GM13976 (cell line): ENCODE measurements around the gene STYXL2.

Source experiments
- DNase-seq: peaks from one replicate; pipeline ENCODE4 v3.0.0; 2012; ENCODE audit warnings: low spot score
- in situ Hi-C: fragments of 300-500 bp; cut with MboI; formaldehyde crosslinking; loops from one replicate; pipeline ENCODE4 v1.12.0; 2022; ENCODE audit warnings: low sequenced_read_pairs, mixed read lengths, inconsistent platforms; ENCODE audit not compliant: unreplicated experiment
- TF ChIP-seq, protein P1 (sequence below): IDR thresholded peaks from 2 replicates; pipeline ENCODE4 v1.5.1; 2012; ENCODE audit warnings: borderline replicate concordance, mild to moderate bottlenecking; ENCODE audit not compliant: insufficient read depth; ENCODE audit errors: extremely low read depth, missing control alignments, control extremely low read depth

STYXL2 gene

DNA sequence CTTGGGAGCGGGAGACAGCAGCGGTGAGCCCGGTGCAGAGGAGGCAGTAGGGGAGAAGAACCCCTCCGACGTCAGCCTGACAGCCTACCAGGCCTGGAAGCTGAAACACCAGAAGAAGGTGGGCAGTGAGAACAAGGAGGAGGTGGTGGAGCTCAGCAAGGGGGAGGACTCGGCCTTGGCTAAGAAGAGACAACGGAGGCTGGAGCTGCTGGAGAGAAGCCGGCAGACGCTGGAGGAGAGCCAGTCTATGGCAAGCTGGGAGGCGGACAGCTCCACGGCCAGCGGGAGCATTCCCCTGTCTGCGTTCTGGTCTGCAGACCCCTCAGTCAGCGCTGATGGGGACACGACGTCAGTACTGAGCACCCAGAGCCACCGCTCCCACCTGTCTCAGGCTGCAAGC lies 32.9 kb downstream of the STYXL2 start:
- TF ChIP-seq, protein P1, sequence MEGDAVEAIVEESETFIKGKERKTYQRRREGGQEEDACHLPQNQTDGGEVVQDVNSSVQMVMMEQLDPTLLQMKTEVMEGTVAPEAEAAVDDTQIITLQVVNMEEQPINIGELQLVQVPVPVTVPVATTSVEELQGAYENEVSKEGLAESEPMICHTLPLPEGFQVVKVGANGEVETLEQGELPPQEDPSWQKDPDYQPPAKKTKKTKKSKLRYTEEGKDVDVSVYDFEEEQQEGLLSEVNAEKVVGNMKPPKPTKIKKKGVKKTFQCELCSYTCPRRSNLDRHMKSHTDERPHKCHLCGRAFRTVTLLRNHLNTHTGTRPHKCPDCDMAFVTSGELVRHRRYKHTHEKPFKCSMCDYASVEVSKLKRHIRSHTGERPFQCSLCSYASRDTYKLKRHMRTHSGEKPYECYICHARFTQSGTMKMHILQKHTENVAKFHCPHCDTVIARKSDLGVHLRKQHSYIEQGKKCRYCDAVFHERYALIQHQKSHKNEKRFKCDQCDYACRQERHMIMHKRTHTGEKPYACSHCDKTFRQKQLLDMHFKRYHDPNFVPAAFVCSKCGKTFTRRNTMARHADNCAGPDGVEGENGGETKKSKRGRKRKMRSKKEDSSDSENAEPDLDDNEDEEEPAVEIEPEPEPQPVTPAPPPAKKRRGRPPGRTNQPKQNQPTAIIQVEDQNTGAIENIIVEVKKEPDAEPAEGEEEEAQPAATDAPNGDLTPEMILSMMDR: no peak
- no peak for DNase-seq
- in situ Hi-C loops: loop anchor here (10.0 kb wide), 1 partner anchor 62 kb away; no protein-coding TSS in a partner anchor

DNA sequence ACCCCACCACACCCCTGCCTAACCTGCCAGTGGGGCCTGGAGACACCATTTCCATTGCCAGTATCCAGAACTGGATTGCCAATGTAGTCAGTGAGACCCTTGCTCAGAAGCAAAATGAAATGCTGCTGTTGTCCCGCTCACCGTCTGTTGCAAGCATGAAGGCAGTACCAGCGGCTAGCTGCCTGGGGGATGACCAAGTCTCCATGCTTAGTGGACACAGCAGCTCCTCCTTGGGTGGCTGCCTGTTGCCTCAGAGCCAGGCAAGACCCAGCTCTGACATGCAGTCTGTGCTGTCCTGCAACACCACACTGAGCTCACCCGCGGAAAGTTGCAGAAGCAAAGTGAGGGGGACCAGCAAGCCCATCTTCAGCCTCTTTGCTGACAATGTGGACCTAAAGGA lies 33.4 kb downstream of the STYXL2 start:
- TF ChIP-seq, protein P1: no peak
- no peak for DNase-seq
- in situ Hi-C loops: loop anchor here (10.0 kb wide), 1 partner anchor 62 kb away; no protein-coding TSS in a partner anchor

GRCh38 chr1:167127661-167128060 lies 33.8 kb downstream of the STYXL2 start:
- in situ Hi-C loops: loop anchor here (10.0 kb wide), 1 partner anchor 63 kb away; no protein-coding TSS in a partner anchor
- TF ChIP-seq, protein P1: no peak
- no peak for DNase-seq

DNA sequence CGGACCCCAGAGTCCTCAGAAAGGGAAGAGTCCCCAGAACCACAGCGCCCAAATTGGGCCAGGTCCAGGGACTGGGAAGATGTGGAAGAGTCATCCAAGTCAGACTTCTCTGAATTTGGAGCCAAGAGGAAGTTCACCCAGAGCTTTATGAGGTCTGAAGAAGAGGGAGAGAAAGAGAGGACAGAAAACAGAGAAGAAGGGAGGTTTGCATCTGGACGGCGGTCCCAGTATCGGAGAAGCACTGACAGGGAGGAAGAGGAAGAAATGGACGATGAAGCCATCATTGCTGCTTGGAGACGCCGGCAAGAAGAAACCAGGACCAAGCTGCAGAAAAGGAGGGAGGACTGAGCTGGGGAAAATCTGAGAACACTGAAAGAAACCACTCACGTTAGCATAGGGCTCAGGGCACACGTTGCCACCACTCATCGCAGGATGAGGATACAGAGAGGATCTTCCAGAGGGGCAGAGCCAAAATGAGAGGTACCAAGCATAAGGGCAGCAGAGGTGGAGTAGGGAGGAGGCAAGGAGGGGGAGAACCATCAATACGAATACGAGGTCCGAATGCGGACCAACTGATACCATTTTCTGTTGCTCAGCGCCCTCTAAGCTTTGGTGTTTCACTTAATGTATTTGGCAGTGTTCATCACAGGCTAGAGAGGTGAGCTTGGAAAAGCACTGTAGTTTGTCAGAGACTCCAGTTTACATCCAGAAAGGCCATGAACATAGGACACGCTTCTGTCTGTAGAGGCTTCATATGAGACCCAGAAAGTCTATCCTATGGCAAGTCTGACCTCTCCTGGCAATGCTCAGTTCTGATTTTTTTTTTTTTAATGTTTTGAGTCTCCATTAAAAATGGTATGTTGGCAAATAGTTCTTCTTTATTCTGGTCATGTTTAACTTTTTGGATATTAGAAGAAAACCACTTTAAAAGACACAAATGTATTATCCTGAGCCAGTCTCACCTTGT lies 34.7 kb downstream of the STYXL2 start:
- TF ChIP-seq, protein P1: no peak
- no peak for DNase-seq
- in situ Hi-C loops: loop anchor here (10.0 kb wide), 1 partner anchor 64 kb away; no protein-coding TSS in a partner anchor

DNA sequence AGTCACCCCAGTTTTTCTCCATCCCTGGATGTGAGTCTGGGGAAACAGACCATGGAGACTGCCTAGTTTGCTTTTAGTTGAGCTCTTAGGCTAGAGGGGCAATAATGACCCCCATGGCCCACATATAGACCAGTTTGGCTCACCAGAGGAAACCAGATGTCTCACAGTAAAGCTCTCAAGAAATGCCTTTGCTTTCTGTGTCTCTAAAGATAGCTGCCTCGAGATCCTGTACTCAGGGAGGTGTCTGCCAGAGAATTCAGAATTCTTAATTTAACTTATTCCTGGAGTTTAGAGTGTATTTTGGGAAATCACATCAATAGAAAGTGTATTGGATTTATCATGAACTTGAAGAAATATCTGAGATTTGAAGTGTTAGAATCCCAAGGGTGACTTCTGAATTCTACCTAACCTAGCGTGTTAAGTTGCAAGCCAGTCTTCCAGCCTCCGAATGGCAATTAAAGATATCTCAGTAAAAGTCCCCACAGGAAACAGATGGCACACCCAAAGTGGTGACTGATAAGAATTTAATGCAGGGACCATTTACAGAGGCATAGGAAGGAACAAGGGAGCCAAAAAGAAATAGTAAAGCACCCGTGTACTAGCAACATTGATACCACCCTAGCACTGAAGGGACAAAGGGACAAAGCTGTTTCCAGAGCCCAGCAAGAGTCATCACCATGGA lies 37.1 kb downstream of the STYXL2 start:
- in situ Hi-C loops: no loop called here
- DNase-seq: no peak
- TF ChIP-seq, protein P1: no peak

DNA sequence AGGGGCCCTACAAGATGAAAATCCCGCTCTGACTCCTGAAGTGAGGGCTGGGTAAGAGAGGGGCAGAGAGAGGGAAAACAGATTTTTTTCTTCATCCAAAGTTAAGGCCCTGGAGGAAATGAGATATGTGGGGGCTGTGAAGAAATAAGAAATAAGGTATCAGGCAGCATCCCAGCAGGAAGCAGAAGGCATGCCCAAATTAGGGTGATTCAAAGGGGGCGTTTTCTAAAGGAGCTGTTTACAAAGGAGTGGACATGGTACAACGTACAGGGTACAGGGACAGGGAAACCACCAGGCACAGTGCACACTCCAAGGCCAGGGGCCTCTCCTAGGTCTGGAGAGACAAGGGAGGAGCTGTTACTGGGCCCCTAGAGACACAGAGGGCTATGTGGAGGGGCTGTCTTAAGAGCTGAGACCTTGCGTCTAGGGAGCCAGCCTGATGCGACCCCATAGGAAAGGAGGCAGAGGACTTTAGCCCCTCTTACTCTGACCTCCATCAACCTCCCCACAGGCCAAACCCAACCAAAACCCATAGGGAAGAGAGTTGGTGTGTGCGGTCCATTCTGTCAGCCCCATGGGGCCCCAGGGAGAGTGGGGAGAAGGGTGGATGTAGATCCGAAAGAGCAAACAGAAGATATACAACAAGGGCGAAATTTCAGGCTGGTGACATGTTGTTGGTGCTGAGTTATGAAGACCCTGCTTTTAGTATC lies 38.6 kb downstream of the STYXL2 start:
- TF ChIP-seq, protein P1: no peak
- in situ Hi-C loops: no loop called here
- no peak for DNase-seq
